HFF-Myc (cell line): ENCODE data around the gene ARG2.

Source experiments
- DNase-seq: peaks from one replicate; pipeline ENCODE4 v3.0.0-alpha.2; 2011; ENCODE audit warnings: low read depth; ENCODE audit errors: extremely low read depth
- H3K4me3 ChIP-seq: replicated peaks from 2 replicates; pipeline ENCODE4 v1.5.1; 2011; ENCODE audit warnings: low read depth, mild to moderate bottlenecking, control low read depth, low read length
- TF ChIP-seq, protein P1 (sequence below): IDR thresholded peaks from 2 replicates; pipeline ENCODE4 v1.5.1; 2012; ENCODE audit warnings: mild to moderate bottlenecking, low read depth, low read length, control low read depth; ENCODE audit errors: missing control alignments

The ARG2 gene

DNA sequence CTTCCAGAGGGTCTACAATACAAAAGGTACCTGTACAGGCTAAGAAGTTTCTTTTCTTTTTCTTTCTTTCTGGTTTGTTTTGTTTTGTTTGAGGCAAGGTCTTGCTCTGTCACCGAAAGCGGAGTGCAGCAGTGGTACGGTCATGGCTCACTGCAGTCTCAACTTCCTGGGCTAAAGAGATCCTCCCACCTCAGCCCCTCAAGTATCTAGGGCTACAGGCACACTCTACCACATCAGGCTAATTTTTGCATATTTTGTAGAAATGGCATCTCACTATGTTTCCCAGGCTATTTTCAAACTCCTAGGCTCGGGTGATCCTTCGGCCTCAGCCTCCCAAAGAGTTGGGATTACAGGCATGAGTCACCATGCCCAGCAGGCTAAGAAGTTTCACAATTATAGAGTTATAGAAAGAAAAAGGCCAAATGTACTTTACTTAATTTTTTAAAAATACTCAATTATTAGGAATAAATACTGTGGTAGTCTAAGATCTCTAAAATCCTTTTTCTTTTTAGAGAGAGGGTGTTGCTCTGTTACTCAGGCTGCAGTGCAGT, 16.6 kb upstream of the ARG2 start:
- TF ChIP-seq, protein P1, sequence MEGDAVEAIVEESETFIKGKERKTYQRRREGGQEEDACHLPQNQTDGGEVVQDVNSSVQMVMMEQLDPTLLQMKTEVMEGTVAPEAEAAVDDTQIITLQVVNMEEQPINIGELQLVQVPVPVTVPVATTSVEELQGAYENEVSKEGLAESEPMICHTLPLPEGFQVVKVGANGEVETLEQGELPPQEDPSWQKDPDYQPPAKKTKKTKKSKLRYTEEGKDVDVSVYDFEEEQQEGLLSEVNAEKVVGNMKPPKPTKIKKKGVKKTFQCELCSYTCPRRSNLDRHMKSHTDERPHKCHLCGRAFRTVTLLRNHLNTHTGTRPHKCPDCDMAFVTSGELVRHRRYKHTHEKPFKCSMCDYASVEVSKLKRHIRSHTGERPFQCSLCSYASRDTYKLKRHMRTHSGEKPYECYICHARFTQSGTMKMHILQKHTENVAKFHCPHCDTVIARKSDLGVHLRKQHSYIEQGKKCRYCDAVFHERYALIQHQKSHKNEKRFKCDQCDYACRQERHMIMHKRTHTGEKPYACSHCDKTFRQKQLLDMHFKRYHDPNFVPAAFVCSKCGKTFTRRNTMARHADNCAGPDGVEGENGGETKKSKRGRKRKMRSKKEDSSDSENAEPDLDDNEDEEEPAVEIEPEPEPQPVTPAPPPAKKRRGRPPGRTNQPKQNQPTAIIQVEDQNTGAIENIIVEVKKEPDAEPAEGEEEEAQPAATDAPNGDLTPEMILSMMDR, result no peak
- no peak for DNase-seq
- H3K4me3 ChIP-seq, result no peak overlapping the region

DNA sequence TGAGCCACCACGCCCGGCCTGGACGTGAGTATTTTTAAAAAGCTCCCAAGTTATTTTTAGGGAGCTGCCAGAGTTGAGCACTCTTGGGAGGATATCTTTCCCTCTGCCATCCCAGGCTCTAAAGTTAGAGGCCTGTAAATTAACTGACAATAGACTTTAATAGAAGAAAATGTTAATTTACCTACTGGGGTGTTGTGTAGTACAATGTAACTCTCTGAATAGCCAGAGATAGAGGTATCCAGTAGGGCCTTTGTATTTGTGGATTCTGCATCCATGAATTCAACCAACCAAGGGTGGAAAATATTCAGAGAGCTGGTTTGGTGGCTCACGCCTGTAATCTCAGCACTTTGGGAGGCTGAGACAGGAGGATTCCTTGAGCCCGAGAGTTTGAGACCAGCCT, 12.1 kb upstream of the ARG2 start:
- no peak for DNase-seq
- TF ChIP-seq, protein P1, result no peak
- no peak overlapping the region for H3K4me3 ChIP-seq

DNA sequence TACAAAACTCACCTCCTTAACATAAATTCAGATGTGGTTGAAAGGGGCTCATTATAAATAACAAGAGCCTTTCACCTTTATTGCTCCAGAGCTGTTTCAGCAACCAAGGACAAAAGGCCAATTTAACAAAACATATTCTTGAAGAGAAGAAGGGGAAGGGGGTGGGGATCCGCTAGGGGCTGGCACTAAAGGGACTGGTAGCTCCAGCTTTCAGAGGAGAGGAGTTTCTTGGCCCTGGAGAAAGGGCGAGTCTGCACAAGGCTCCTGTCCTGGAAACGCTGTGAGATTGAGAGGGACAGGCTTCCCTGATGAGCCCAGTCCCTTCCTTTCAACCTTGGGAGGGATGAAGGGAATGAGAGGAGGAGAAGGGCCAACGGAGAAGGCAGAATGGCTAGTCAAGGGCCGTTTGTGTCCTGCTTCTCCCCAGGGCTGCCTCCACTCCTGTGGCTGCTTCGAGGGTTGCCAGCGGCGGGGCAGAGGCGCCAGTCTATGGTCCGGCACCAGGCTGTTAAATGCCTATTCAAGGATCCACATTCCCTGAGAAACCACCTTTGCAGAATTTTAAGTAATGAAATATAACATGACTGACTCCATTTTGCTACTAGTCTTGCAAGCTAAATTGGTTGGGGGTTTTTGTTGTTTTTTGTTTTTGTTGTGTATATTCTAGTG, 9.9 kb upstream of the ARG2 start:
- H3K4me3 ChIP-seq, result no peak overlapping the region
- no peak for DNase-seq
- TF ChIP-seq, protein P1, result no peak

GRCh38 chr14:67610491-67610890, 9.2 kb upstream of the ARG2 start:
- DNase-seq, result no peak
- no peak overlapping the region for H3K4me3 ChIP-seq
- TF ChIP-seq, protein P1, result no peak

DNA sequence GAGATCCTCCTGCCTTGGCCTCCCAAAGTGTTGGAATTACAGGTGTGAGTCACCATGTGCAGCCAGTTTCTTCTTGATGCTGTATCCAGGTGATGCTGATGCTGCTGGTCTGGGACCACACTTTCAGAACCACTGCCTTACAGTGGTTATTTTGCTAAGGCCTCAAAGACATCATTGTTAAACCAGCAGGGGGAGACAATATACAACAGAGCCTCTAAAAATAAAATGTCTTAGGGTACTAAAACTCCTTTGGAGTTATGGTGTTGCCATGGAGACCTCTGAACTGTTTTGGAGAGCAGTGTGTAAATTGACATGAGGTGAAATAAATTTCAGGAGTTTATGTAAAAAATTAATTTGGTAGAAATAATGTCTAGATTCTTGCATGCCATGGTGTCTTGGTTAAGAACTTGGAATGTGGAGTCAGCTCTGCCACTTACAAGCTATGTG, 1.1 kb upstream of the ARG2 start:
- DNase-seq, result peak; percentile 79
- no peak overlapping the region for H3K4me3 ChIP-seq
- TF ChIP-seq, protein P1, result peak; percentile 59

- DNase-seq, result no peak
- peak overlapping the region; percentile 69 for H3K4me3 ChIP-seq
- TF ChIP-seq, protein P1, result no peak
Measured at GRCh38 chr14:67620217-67620785, 581 bp downstream of the ARG2 start.
